Smooth muscle cell (in vitro differentiated cells): ENCODE results near the gene OGFR. TPM values are rescaled to one million over a fixed set of nuclear protein-coding genes. Genes with fewer than 3 reads are reported as not detected.
A peak's percentile ranks its signal among the peaks of the same experiment; 100 is the strongest.

Experiments used
- DNase-seq: peaks from one replicate; lab custom pipeline; 2025; ENCODE audit not compliant: unreplicated experiment; lab: John Stamatoyannopoulos, UW
- H2AFZ ChIP-seq: fragments of 200-600 bp; sonication (generic); 2 replicates; pipeline ENCODE4 v1.6.0; 2016; ENCODE audit warnings: antibody characterized with exemption, low read depth, mild to moderate bottlenecking
- H3F3A ChIP-seq: fragments of 200-600 bp; sonication (generic); 2 replicates; pipeline ENCODE4 v1.6.0; 2017; ENCODE audit warnings: antibody characterized with exemption, low read depth
- H3K27ac ChIP-seq: fragments of 200-600 bp; sonication (generic); 2 replicates; pipeline ENCODE4 v1.5.1; 2016; ENCODE audit warnings: low read depth, mild to moderate bottlenecking
- H3K27me3 ChIP-seq: fragments of 200-600 bp; sonication (generic); 2 replicates; pipeline ENCODE4 v1.6.1; 2016; ENCODE audit warnings: low read depth, mild to moderate bottlenecking
- H3K36me3 ChIP-seq: fragments of 200-600 bp; sonication (generic); 2 replicates; pipeline ENCODE4 v1.5.1; 2016; ENCODE audit warnings: low read depth
- H3K4me1 ChIP-seq: fragments of 200-600 bp; sonication (generic); 2 replicates; pipeline ENCODE4 v1.5.1; 2016; ENCODE audit warnings: low read depth
- H3K4me2 ChIP-seq: fragments of 200-600 bp; sonication (generic); 2 replicates; pipeline ENCODE4 v1.6.0; 2016; ENCODE audit warnings: mild to moderate bottlenecking
- H3K4me3 ChIP-seq: fragments of 200-600 bp; sonication (generic); 2 replicates; pipeline ENCODE4 v1.5.1; 2016; ENCODE audit warnings: mild to moderate bottlenecking
- H3K79me2 ChIP-seq: fragments of 200-600 bp; sonication (generic); 2 replicates; pipeline ENCODE4 v1.6.0; 2016; ENCODE audit warnings: low read depth, mild to moderate bottlenecking
- H3K9ac ChIP-seq: fragments of 200-600 bp; sonication (generic); 2 replicates; pipeline ENCODE4 v1.6.0; 2016; ENCODE audit warnings: low read depth
- H3K9me3 ChIP-seq: fragments of 200-600 bp; sonication (generic); replicated peaks from 2 replicates; pipeline ENCODE4 v1.5.1; 2016; ENCODE audit warnings: low read depth
- H4K20me1 ChIP-seq: fragments of 200-600 bp; sonication (generic); 2 replicates; pipeline ENCODE4 v1.6.0; 2016; ENCODE audit warnings: low read depth
- WGBS: methylation state at CpG from one replicate; pipeline ENCODE4 v1.1.7; 2016; ENCODE audit warnings: low lambda C conversion rate; 5-methylcytosine and 5-hydroxymethylcytosine counted together
- polyA plus RNA-seq: library from polyadenylated mRNA; unstranded; fragments of >200 nt; fragmentation: Nextera tagmentation; extraction: Ambion mirVana; gene quantifications from 2 replicates; pipeline ENCODE4 v1.2.1, GENCODE V29; 2016
- total RNA-seq: library from RNA; depleted of rRNA; stranded (reverse); fragments of >200 nt; gene quantifications from 2 replicates; pipeline ENCODE4 v1.2.3, GENCODE V29; 2014
- TF ChIP-seq, protein P1 (sequence below): fragments of 200-600 bp; sonication (generic); IDR thresholded peaks from 2 replicates; pipeline ENCODE4 v1.5.1; 2017; ENCODE audit warnings: borderline replicate concordance, mild to moderate bottlenecking, antibody characterized with exemption; ENCODE audit not compliant: insufficient read depth, poor library complexity, severe bottlenecking

Gene OGFR
- total and polyA plus RNA-seq, 2 experiments from 2014 or later, result 24.4 to 53.2 TPM

DNA sequence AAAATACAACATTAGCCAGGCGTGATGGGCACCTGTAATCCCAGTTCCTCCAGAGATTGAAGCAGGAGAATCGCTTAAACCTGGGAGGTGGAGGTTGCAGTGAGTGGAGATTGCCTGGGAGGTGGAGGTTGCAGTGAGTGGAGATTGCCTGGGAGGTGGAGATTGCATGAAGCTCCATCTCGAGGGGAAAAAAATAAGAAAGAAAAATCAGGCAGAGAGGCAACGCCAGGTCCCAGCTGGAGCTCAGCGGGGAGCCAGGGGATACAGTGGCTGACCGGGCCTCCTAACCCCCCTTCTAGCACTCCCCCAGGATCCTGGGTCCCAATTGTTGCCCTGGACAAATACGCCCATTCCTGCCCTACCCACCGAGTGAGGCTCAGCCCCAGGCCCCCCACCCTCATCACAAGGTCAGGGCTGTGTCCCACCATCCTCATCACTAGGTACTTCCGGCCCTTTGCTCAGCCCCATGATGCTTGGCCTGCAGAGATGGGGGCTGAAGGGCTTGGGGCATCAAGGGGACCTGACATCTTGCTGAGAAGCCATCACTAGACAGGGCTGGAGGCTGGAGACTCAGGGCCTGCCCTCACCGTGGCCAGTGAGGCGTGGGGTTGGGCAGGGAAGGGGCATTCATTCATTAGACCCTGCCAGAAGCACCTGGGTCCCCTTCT is 1.9 kb downstream of the OGFR start:
- peaks cover 40% of the 10 kb centered on the region for H4K20me1 ChIP-seq
- no peak overlapping the region for H3K27ac ChIP-seq
- H3K79me2 ChIP-seq, result peaks cover 21% of the 10 kb centered on the region
- H3K4me2 ChIP-seq, result peak overlapping the region; percentile 97
- H3K4me3 ChIP-seq, result peak overlapping the region; percentile 97
- no peak overlapping the region for H2AFZ ChIP-seq
- H3K27me3 ChIP-seq, result no peaks in the 10 kb centered on the region
- TF ChIP-seq, protein P1, sequence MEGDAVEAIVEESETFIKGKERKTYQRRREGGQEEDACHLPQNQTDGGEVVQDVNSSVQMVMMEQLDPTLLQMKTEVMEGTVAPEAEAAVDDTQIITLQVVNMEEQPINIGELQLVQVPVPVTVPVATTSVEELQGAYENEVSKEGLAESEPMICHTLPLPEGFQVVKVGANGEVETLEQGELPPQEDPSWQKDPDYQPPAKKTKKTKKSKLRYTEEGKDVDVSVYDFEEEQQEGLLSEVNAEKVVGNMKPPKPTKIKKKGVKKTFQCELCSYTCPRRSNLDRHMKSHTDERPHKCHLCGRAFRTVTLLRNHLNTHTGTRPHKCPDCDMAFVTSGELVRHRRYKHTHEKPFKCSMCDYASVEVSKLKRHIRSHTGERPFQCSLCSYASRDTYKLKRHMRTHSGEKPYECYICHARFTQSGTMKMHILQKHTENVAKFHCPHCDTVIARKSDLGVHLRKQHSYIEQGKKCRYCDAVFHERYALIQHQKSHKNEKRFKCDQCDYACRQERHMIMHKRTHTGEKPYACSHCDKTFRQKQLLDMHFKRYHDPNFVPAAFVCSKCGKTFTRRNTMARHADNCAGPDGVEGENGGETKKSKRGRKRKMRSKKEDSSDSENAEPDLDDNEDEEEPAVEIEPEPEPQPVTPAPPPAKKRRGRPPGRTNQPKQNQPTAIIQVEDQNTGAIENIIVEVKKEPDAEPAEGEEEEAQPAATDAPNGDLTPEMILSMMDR, result no peak
- H3K9me3 ChIP-seq, result no peaks in the 10 kb centered on the region
- peaks cover 4% of the 10 kb centered on the region for H3K4me1 ChIP-seq
- WGBS, result 90% methylated on average over 8 of the region's 11 CpGs
- no peak overlapping the region for H3K9ac ChIP-seq
- no peaks in the 10 kb centered on the region for H3K36me3 ChIP-seq
- peaks cover 7% of the 10 kb centered on the region for H3F3A ChIP-seq
- DNase-seq, result no peak

- Histone ChIP-seq H3K9me3 (no peaks in the 10 kb centered on the region), H3K4me1 (peaks cover 4% of the 10 kb centered on the region), H3K4me2 (no peak overlapping the region), H3K4me3 (no peak overlapping the region), H3K79me2 (peaks cover 21% of the 10 kb centered on the region), H4K20me1 (peaks cover 40% of the 10 kb centered on the region), H3F3A (peaks cover 7% of the 10 kb centered on the region), H3K27me3 (no peaks in the 10 kb centered on the region), H3K27ac (no peak overlapping the region), H2AFZ (no peak overlapping the region), H3K9ac (no peak overlapping the region), H3K36me3 (no peaks in the 10 kb centered on the region)
- TF ChIP-seq, protein P1, result no peak
- no peak for DNase-seq
- 93% methylated on average over 23 of the region's 23 CpGs for WGBS
These were observed 3.0 kb downstream of the OGFR start for GRCh38 chr20:62807444-62808210.

DNA sequence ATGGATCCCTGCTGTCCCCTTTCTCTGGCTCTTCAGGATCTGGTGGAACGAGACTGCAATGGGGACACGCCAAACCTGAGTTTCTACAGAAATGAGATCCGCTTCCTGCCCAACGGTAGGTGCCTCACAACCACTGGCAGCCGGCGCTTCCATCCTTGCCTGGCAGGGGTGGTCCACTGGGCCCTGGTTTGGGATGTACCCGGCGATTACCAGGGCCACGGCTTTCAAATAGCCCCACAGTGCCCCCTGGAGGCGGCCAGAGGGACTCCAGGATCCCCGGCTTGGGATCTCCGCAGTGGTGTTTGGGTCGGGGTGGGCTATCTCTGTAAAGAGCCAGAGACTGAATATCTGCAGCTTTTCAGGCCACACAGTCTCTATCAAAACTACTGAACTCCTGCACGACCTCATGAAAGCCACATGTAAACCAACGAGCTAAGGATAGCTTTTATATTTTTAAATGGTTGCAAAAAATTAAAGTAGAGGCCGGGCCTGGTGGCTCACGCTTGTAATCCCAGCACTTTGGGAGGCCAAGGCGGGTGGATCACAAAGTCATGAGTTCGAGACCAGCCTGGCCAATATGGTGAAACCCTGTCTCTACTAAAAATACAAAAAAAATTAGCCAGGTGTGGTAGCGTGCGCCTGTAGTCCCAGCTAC is 3.7 kb downstream of the OGFR start:
- Histone ChIP-seq H3K36me3 (no peaks in the 10 kb centered on the region), H2AFZ (no peak overlapping the region), H3K4me2 (no peak overlapping the region), H3K4me1 (peaks cover 4% of the 10 kb centered on the region), H3K9me3 (no peaks in the 10 kb centered on the region), H3K4me3 (no peak overlapping the region), H3F3A (peaks cover 7% of the 10 kb centered on the region), H3K27me3 (no peaks in the 10 kb centered on the region), H4K20me1 (peaks cover 40% of the 10 kb centered on the region), H3K27ac (no peak overlapping the region), H3K79me2 (peaks cover 21% of the 10 kb centered on the region), H3K9ac (no peak overlapping the region)
- peak; percentile 45 for DNase-seq
- TF ChIP-seq, protein P1, result peak; percentile 96
- WGBS, result 47% methylated on average over 21 of the region's 21 CpGs
